ENCODE measurements around the gene DDX28.

GRCh38 chr16:68046106-68046505 is 23.1 kb upstream of the DDX28 start:
- TF ChIP-seq MAZ (IDR thresholded peaks at IDR 0.05; ENCODE audit: borderline replicate concordance, low read depth, low read length) (no peak), CTCF (IDR thresholded peaks at IDR 0.05) (no peak), MYC (IDR thresholded peaks at IDR 0.05; ENCODE audit: borderline replicate concordance, low read length) (no peak), ZFP36 (IDR thresholded peaks at IDR 0.05; ENCODE audit: borderline replicate concordance, partially characterized antibody) (no peak), BHLHE40 (IDR thresholded peaks at IDR 0.05; ENCODE audit: low read depth, low read length) (no peak), SMC3 (IDR thresholded peaks at IDR 0.05) (no peak), POLR2A (IDR thresholded peaks at IDR 0.05; ENCODE audit: low read length) (no peak), HES2 (IDR thresholded peaks at IDR 0.05) (no peak), NFE2L2 (conservative IDR thresholded peaks at IDR 0.05; ENCODE audit: low read length) (no peak), ZNF302 (CRISPR knock-in tag; IDR thresholded peaks at IDR 0.05) (no peak)
